ENCODE results near the gene AGAP3. TPM values are rescaled to one million over a fixed set of nuclear protein-coding genes. Genes with fewer than 3 reads are reported as not detected.
A peak's percentile ranks its signal among the peaks of the same experiment; 100 is the strongest.

Gene AGAP3
- total RNA-seq, 1 experiment from 2014 or later, result 126 TPM

GRCh38 chr7:151188252-151188542 is 101.9 kb downstream of the AGAP3 start:
- no peak overlapping the region for H2AFZ ChIP-seq (ENCODE audit: low read depth, low read length, poor library complexity, severe bottlenecking)
- DNase-seq (ENCODE audit: low read depth, low spot score) (no peak), ATAC-seq (no peak)
- intact Hi-C loops (cut with micrococcal nuclease), result no loop called here
- no peaks in the 10 kb centered on the region for H4K20me1 ChIP-seq (ENCODE audit: insufficient read depth)
- H3K4me3 ChIP-seq (replicated peaks in 1 of 2; ENCODE audit: low read depth in 1 of 2, low read length in 2 of 2), result no peak overlapping the region
- ChIA-PET POLR2A (interaction anchor here (0.7 kb wide), 1 partner anchor 12 kb away, joined by 3 read pairs; no protein-coding TSS in a partner anchor), CTCF (no interaction called here), RAD21 (ENCODE audit: low non-redundant PET in 1 of 2, low total read pairs in 2 of 2, uncharacterized antibody in 2 of 2, unreplicated experiment in 2 of 2) (no interaction called here)
- no peak overlapping the region for H3K4me2 ChIP-seq (ENCODE audit: low read length)
- H3K9me2 ChIP-seq (ENCODE audit: insufficient read depth), result no peaks in the 10 kb centered on the region
- H3K9me3 ChIP-seq (ENCODE audit: control insufficient read depth in 1 of 2, insufficient read depth in 1 of 2, low read depth in 1 of 2, low read length in 2 of 2), result no peaks in the 10 kb centered on the region
- H3K27ac ChIP-seq (ENCODE audit: low read depth, low read length), result no peak overlapping the region
- TF ChIP-seq JUND (IDR thresholded peaks at IDR 0.05) (no peak), CBX3 (IDR thresholded peaks at IDR 0.05; ENCODE audit: low read depth) (no peak)
- no peak overlapping the region for H3K9ac ChIP-seq (ENCODE audit: low read length)
- H3K27me3 ChIP-seq (ENCODE audit: insufficient read depth, low read length), result no peaks in the 10 kb centered on the region
- H3K79me2 ChIP-seq (ENCODE audit: insufficient read depth, low read length), result no peaks in the 10 kb centered on the region
- BruUV-seq (replicated peaks), result no TSS peak
- no peaks in the 10 kb centered on the region for H3K36me3 ChIP-seq (ENCODE audit: control insufficient read depth in 1 of 2, insufficient read depth in 2 of 2, low read length in 2 of 2)
- no peaks in the 10 kb centered on the region for H3K4me1 ChIP-seq (ENCODE audit: control insufficient read depth in 1 of 2, insufficient read depth in 2 of 2, low read length in 2 of 2)

GRCh38 chr7:151189038-151189437 is 102.8 kb downstream of the AGAP3 start:
- ATAC-seq, result no peak
- Histone ChIP-seq H3K4me3 (replicated peaks in 1 of 2; ENCODE audit: low read depth in 1 of 2, low read length in 2 of 2) (no peak overlapping the region), H3K9me2 (ENCODE audit: insufficient read depth) (no peaks in the 10 kb centered on the region), H3K27me3 (ENCODE audit: insufficient read depth, low read length) (no peaks in the 10 kb centered on the region; the same call in 1 of the 2 replicates), H3K79me2 (ENCODE audit: insufficient read depth, low read length) (no peaks in the 10 kb centered on the region), H3K9me3 (ENCODE audit: control insufficient read depth in 1 of 2, insufficient read depth in 1 of 2, low read depth in 1 of 2, low read length in 2 of 2) (no peaks in the 10 kb centered on the region), H4K20me1 (ENCODE audit: insufficient read depth) (no peaks in the 10 kb centered on the region), H3K36me3 (ENCODE audit: control insufficient read depth in 1 of 2, insufficient read depth in 2 of 2, low read length in 2 of 2) (no peaks in the 10 kb centered on the region), H3K4me1 (ENCODE audit: control insufficient read depth in 1 of 2, insufficient read depth in 2 of 2, low read length in 2 of 2) (no peaks in the 10 kb centered on the region), H3K9ac (ENCODE audit: low read length) (no peak overlapping the region), H2AFZ (ENCODE audit: low read depth, low read length, poor library complexity, severe bottlenecking) (no peak overlapping the region), H3K4me2 (ENCODE audit: low read length) (no peak overlapping the region), H3K27ac (ENCODE audit: low read depth, low read length) (no peak overlapping the region)
- TF ChIP-seq EZH2 (IDR thresholded peaks at IDR 0.05), result no peak
- RAD21 ChIA-PET (ENCODE audit: low non-redundant PET in 1 of 2, low total read pairs in 2 of 2, uncharacterized antibody in 2 of 2, unreplicated experiment in 2 of 2), result no interaction called here
- CTCF ChIA-PET, result no interaction called here
- intact Hi-C loops (cut with micrococcal nuclease), result no loop called here
- no TSS peak for BruUV-seq (replicated peaks)
- POLR2A ChIA-PET, result no interaction called here
- DNase-seq (ENCODE audit: low read depth, low spot score), result no peak

GRCh38 chr7:151191544-151191943 is 105.3 kb downstream of the AGAP3 start:
- H3K4me1 ChIP-seq (ENCODE audit: control insufficient read depth in 1 of 2, insufficient read depth in 2 of 2, low read length in 2 of 2), result no peaks in the 10 kb centered on the region
- DNase-seq (ENCODE audit: low read depth, low spot score) (no peak), ATAC-seq (peak; percentile 43)
- intact Hi-C loops (cut with micrococcal nuclease), result no loop called here
- no peak overlapping the region for H3K4me2 ChIP-seq (ENCODE audit: low read length)
- no peak overlapping the region for H3K27ac ChIP-seq (ENCODE audit: low read depth, low read length)
- CTCF ChIA-PET, result no interaction called here
- BruUV-seq (replicated peaks), result no TSS peak
- H4K20me1 ChIP-seq (ENCODE audit: insufficient read depth), result no peaks in the 10 kb centered on the region
- POLR2A ChIA-PET, result no interaction called here
- H3K27me3 ChIP-seq (ENCODE audit: insufficient read depth, low read length), result peaks cover 18% of the 10 kb centered on the region; the same call in 1 of the 2 replicates
- no peak overlapping the region for H3K9ac ChIP-seq (ENCODE audit: low read length)
- H3K36me3 ChIP-seq (ENCODE audit: control insufficient read depth in 1 of 2, insufficient read depth in 2 of 2, low read length in 2 of 2), result no peaks in the 10 kb centered on the region
- H3K4me3 ChIP-seq (replicated peaks in 1 of 2; ENCODE audit: low read depth in 1 of 2, low read length in 2 of 2), result no peak overlapping the region
- no peaks in the 10 kb centered on the region for H3K9me2 ChIP-seq (ENCODE audit: insufficient read depth)
- RAD21 ChIA-PET (ENCODE audit: low non-redundant PET in 1 of 2, low total read pairs in 2 of 2, uncharacterized antibody in 2 of 2, unreplicated experiment in 2 of 2), result no interaction called here
- H2AFZ ChIP-seq (ENCODE audit: low read depth, low read length, poor library complexity, severe bottlenecking), result no peak overlapping the region
- no peak for TF ChIP-seq CBX3 (IDR thresholded peaks at IDR 0.05; ENCODE audit: low read depth)
- TF ChIP-seq YY1 (IDR thresholded peaks at IDR 0.05; ENCODE audit: extremely low read depth, insufficient replicate concordance, low read depth, low read length), result no peak
- no peak for TF ChIP-seq POLR2AphosphoS5 (IDR thresholded peaks at IDR 0.05; ENCODE audit: low read depth, low read length)
- TF ChIP-seq SP1 (IDR thresholded peaks at IDR 0.05; ENCODE audit: low read depth), result no peak
- TF ChIP-seq ZFX (IDR thresholded peaks at IDR 0.05), result no peak
- TF ChIP-seq ATF3 (IDR thresholded peaks at IDR 0.05), result no peak
- TF ChIP-seq CEBPB (IDR thresholded peaks at IDR 0.05; ENCODE audit: low read depth), result no peak
- no peaks in the 10 kb centered on the region for H3K79me2 ChIP-seq (ENCODE audit: insufficient read depth, low read length)
- H3K9me3 ChIP-seq (ENCODE audit: control insufficient read depth in 1 of 2, insufficient read depth in 1 of 2, low read depth in 1 of 2, low read length in 2 of 2), result no peaks in the 10 kb centered on the region
